Sciatic nerve (tissue), 2 donors: ENCODE data around the gene SPI1. TPM values are rescaled to one million over a fixed set of nuclear protein-coding genes. Genes with fewer than 3 reads are reported as not detected.
"Not testable (repeated sequence)": the region's sequence is repeated elsewhere in the genome, so short reads cannot be mapped to it uniquely, and the experiment has no call there.

Source experiments
- ATAC-seq: fragments of 200-7000 bp; cut with Tn5 transposase; one replicate; pipeline ENCODE4 v1.9.1; 2020; ENCODE audit warnings: mild to moderate bottlenecking, moderate library complexity
- DNase-seq: peaks from one replicate; pipeline ENCODE4 v3.0.0-alpha.2; 2020; ENCODE audit warnings: low spot score
- intact Hi-C: fragments of 100-400 bp; cut with DNase I; formaldehyde crosslinking; loops from one replicate; pipeline ENCODE4 v1.14.2; 2022
- total RNA-seq: library from RNA; stranded (reverse); fragmentation: NEBNext Ultra II Directional; extraction: Animal tissue kit (Norgen Biotek cat#: 25700); gene quantifications from one replicate; pipeline ENCODE4 v1.2.1, GENCODE V29; 2021
- donor health status: DM: no; HTN: no; CAD: no.
- donor health status: DM: no; HTN: no; CAD: no.

Gene SPI1
- total RNA-seq, 1 donor from 2014 or later, result 47.0 TPM

DNA sequence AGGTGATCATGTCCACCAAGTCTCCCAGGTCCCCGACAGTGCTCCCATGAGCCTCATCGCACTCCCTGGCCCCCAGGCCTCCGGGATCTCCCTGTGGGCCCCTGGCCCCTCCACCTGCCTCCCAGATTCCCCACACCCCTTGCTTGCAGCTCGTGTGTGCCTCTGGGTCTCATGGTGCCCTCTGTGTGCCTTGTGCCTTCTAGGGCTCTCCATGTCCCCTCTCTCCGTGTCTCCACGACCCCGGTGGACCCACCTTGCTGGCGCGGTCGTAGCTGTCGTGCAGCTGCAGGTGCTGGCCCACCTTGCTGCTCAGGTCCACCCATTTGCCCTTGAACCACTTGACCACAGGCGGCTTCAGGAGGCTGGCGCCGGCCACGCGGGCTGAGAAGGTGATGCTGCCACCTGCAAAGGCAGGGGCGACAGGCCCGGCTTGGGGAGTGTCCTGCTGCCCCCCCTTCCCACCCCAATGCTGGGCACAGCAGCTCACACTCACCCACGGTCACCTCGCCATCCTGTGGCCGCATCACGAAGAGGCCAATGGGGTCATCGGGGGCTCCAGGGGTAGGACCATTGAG lies 28.7 kb downstream of the SPI1 start:
- intact Hi-C loops, result loop anchor here (10.0 kb wide), 1 partner anchor 175 kb away; the partner anchor contains the start of gene ARFGAP2
- ATAC-seq (no peak), DNase-seq (no peak)

DNA sequence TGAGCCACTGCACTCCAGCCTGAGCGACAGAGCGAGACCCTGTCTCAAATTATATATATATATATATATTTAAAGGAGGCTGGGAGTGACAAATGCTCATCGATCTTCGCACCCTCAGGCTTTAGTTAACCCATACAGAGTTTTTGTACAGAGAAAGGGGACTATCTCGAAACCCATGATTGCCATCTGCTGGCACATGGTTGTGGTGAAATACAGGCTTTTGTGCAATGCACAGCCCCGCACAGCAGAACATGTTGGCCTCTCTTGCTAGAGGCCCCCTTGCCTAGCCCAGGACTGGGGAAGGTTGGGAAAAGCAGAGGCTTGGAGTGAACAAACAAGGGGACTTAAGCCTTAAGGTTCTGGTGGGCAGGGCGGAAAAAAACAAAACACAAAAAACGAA lies 29.5 kb downstream of the SPI1 start:
- intact Hi-C loops, result no loop called here
- ATAC-seq, result no peak
- no peak for DNase-seq

- DNase-seq, result no peak
- intact Hi-C loops, result no loop called here
- ATAC-seq, result no peak
Observed at GRCh38 chr11:47348131-47348802, 30.1 kb downstream of the SPI1 start.

DNA sequence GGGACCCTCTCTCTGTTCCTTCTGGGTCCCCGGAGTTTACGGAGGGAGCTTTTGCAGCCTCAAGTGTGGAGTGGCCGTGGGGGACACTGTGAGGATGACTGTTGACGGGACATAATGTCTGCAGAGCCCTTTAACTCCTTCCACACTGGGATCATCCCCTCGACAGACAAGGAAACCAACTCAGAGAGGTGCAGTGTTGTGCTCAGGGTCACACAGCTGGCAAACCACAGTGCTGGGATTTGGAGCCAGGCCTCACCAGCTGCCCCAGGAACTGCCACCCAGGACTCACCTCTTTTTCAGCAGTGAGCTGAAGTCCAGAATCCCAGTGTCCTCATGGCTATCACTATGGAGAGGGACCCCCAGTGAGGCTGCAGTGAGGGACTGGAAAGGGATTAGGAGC lies 31.2 kb downstream of the SPI1 start:
- DNase-seq (no peak), ATAC-seq (no peak)
- intact Hi-C loops, result no loop called here

DNA sequence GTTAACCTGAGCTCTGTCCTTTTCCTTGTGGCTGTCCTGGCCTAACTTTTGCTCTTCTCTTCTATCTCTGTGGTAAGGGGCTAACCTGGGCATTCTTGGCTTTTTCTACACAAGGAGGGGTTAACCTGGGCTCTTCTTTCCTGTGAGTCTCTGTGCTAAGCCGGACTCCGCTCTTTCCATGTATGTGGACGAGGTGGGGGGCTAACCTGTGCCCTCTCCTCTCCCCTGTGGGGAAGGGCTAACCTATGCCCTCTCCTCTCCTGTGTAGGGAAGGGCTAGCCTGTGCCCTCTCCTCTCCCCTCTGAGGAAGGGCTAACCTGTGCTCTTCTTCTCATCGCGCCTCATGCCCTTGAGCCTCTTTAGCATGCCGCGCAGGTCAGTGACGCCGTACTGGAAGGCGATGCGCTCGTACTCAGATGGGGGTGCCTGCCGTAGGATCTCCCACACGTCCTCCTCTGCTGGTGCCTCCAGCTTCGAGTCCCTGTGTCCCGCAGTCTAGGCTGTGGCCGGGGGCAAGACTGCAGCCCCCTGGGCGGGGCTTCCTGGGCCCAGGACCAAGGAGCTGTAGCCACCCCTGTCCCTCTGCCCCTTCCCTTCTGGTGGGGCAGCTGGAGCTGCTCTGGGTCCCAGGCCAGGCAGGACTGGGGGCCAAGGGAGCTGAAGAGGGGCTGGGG lies 32.3 kb downstream of the SPI1 start:
- no peak for ATAC-seq
- intact Hi-C loops, result no loop called here

GRCh38 chr11:47342854-47343253 lies 35.5 kb downstream of the SPI1 start:
- ATAC-seq, result no peak
- DNase-seq, result no peak
- intact Hi-C loops, result no loop called here

More for the DNA sequence above, 32.3 kb downstream of the SPI1 start:
- no peak for DNase-seq

DNA sequence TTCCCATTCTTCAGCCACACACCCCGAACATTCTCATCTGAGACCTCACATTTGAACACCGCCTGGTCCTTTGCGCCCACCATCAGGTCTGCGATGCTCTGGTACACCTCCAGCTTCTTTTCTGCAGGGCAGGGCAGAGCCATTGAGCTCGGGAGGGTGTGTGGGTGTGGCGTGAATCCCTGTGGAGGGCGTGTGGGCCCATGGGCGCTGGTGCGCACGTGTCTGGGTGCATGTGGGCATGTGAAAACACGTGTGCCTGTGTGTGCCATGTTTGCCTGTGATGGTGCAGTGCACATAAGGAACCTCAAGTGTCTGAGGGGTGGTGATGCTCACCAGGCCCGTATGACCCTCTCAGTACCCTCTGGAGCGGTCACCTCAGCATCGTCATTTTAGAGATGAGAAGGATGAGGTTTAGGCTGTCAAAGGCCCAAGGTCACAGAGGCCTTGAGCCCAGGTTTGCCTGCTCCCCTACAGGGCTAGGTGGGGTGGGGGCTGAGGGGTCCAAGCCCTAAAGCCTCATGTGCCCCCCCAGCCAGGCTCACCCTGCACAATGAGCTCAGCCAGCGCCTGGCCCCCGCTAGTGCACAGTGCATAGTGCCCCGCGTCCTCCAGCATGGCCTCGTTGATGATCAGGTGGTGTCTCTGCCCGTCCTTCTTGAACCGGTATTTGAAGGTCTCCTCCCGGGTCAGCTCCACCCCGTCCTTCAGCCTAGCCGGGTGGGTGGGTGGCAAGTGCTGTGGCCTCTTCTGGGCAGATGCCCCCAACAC lies 36.1 kb downstream of the SPI1 start:
- intact Hi-C loops, result no loop called here
- ATAC-seq, result no peak
- no peak for DNase-seq

DNA sequence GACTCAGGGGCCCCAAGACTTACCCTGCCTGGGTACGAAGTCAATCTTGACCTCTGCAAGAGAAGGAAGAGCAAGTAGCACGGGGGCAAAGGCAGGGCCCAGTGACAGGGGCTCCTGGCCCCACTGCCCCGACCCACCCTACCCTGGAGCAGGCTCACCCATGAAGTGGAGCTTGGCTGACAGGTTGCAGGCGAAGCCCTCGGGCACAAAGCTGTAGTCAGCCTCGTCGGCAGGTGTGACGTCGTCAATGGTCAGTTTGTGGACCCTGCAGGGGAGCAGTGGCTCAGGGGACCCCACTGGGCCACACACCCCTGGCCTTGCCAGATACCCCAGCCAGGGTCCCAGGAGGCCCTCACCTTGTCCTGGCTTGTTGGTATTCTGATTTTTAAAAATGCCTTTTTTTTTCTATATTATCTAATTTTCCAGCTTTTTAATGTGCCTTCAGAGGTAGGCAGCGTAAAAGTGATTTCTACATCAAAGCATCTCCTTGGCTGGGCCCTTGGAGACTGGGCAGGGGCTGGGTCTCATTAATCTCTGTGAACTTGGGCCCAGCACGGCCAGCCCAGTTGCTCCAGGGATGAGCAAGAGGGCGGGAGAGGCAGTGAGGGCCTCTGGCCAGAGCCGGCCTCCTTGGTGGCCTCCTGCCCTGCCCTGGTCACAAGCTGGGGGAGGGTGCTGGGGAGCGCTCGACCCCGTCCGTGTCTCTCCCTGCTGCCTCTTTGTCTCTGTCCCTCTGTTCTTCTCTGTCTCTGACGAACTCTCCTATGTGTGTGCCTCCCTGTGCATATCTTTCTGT lies 37.2 kb downstream of the SPI1 start:
- intact Hi-C loops, result no loop called here
- DNase-seq (no peak), ATAC-seq (peak; percentile 38)

GRCh38 chr11:47340010-47340409 lies 38.3 kb downstream of the SPI1 start:
- DNase-seq, result no peak
- ATAC-seq, result no peak
- intact Hi-C loops, result no loop called here

DNA sequence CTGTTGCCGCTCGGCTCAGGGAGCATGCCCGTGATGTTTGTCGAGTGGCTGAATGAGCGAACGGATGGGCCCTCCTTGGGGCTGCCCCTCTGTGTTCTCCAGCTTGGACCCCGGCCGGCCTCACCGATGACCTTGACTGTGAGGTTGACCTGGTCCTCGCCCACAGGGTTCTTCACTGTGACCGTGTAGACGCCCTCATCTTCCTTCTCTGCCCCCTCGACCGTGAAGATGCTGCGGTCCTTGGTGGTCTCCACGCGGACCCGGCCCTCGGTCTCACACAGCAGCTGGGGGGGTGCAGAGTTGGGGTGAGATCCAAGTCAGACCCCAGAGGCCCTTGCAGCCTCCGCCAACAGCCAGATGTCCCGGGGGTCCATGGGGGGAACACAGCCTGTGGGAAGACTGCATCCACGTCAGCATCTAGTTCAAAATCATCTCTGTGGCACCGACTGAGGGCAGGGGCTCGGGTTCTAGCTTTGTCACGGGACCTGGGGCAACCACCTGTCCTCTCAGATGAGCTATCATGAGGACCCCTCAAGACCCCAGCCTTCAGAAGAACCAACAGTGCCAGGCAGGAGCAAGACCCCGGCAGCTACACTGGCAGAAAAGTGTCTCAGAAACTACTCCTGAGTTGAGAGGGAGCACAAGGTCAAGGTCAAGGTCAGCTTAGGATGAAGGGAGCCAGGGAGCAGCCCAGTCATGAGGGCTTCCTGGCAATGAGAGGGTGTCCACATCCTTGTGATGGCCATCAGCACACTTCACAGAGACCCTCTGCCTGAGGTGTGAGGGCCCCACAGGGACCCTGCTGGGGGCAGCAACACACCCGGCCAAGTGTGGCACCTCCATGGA lies 39.7 kb downstream of the SPI1 start:
- ATAC-seq, result no peak
- DNase-seq, result no peak
- intact Hi-C loops, result no loop called here

GRCh38 chr11:47337229-47337924 lies 41.0 kb downstream of the SPI1 start:
- intact Hi-C loops, result no loop called here
- ATAC-seq (no peak), DNase-seq (no peak)

- intact Hi-C loops, result no loop called here
- ATAC-seq (no peak), DNase-seq (no peak)
Observed at GRCh38 chr11:47336595-47336994, 41.8 kb downstream of the SPI1 start.

- ATAC-seq, result no peak
- no peak for DNase-seq
- intact Hi-C loops, result no loop called here
Observed at GRCh38 chr11:47335733-47336132, 42.6 kb downstream of the SPI1 start.

DNA sequence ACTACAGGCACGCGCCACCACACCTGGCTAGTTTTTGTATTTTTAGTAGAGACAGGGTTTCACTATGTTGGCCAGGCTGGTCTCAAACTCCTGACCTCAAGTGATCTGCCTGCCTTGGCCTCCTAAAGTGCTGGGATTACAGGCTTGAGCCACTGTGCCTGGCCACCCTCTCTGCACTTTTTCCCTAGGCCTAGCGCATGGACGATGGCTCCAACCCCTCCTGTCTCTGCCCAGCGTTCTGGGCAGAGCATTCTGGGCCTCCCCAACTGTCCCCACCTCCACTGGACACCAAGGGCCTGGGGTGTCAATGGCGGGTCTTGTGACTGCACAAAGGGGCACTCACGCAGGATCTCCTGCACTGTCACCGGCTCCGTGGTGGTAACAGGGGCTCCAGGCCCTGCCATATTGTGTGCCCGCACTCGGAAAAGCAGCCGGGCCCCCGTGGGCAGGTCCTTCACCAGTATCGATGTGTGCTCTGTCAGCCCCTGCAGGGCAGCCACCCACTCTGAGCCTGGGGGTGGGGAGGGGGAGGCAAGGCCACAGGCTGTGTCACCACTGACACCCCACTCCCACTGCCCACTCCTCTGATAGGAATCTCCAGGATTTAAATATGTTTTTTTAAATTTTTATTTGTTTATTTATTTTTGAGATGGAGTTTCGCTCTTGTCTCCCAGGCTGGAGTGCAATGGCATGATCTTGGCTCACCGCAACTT lies 43.5 kb downstream of the SPI1 start:
- DNase-seq, intact Hi-C loops, ATAC-seq: not testable (repeated sequence)

DNA sequence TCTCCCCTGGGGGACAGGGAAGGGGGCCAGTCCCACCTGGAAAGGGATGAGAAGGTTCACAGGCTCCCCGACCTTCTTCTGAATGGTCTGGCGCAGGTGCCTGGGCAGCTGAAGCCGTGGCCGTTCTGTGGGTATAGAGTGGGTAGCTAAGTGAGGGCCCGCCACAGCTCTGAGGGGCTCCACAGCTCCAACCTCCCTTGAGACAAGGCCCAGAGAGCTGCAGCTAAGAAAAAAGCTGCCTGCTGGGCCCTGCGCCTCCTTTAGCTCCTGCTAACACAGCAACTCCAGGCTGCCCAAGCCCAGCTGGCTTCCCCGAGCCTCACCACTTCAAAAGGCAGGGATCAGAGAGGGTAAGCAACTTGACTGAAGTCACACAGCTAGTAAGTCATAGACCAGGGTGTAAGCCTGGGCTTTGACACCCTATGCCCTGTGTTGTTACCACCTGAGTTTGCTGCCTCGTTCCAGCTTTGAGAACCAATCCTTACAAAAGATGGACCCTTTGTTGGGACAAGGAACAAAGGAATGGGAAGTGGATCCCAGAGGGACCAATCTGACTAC lies 44.4 kb downstream of the SPI1 start:
- DNase-seq (no peak), ATAC-seq (no peak)
- intact Hi-C loops, result no loop called here

GRCh38 chr11:47333526-47333845 lies 44.9 kb downstream of the SPI1 start:
- ATAC-seq, result no peak
- DNase-seq, result no peak
- intact Hi-C loops, result no loop called here
